GM06990 (cell line): ENCODE measurements around the gene PRTFDC1.

Experiments
- DNase-seq: peaks from one replicate; pipeline ENCODE4 v3.0.0-alpha.2; 2011; ENCODE audit not compliant: insufficient read length; ENCODE audit errors: extremely low read depth
- H3K27me3 ChIP-seq: replicated peaks from 2 replicates; pipeline ENCODE4 v1.6.0; 2011; ENCODE audit warnings: low read length; ENCODE audit not compliant: control insufficient read depth, insufficient read depth
- H3K36me3 ChIP-seq: 2 replicates; pipeline ENCODE4 v1.5.1; 2011; ENCODE audit warnings: low read length; ENCODE audit not compliant: control insufficient read depth, insufficient read depth
- H3K4me3 ChIP-seq: replicated peaks from 2 replicates; pipeline ENCODE4 v1.5.1; 2011; ENCODE audit warnings: low read depth, mild to moderate bottlenecking, control low read depth, low read length
- TF ChIP-seq, protein P1 (sequence below): IDR thresholded peaks from 2 replicates; pipeline ENCODE4 v1.5.1; 2011; ENCODE audit warnings: low read length, control low read depth, mild to moderate bottlenecking, inconsistent platforms; ENCODE audit not compliant: insufficient read depth, poor library complexity, severe bottlenecking

PRTFDC1 gene

GRCh38 chr10:24851629-24852028, 100.8 kb downstream of the PRTFDC1 start:
- Histone ChIP-seq H3K27me3 (no peaks in the 10 kb centered on the region), H3K4me3 (no peak overlapping the region), H3K36me3 (no peaks in the 10 kb centered on the region)
- no peak for DNase-seq
- TF ChIP-seq, protein P1, sequence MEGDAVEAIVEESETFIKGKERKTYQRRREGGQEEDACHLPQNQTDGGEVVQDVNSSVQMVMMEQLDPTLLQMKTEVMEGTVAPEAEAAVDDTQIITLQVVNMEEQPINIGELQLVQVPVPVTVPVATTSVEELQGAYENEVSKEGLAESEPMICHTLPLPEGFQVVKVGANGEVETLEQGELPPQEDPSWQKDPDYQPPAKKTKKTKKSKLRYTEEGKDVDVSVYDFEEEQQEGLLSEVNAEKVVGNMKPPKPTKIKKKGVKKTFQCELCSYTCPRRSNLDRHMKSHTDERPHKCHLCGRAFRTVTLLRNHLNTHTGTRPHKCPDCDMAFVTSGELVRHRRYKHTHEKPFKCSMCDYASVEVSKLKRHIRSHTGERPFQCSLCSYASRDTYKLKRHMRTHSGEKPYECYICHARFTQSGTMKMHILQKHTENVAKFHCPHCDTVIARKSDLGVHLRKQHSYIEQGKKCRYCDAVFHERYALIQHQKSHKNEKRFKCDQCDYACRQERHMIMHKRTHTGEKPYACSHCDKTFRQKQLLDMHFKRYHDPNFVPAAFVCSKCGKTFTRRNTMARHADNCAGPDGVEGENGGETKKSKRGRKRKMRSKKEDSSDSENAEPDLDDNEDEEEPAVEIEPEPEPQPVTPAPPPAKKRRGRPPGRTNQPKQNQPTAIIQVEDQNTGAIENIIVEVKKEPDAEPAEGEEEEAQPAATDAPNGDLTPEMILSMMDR = no peak

DNA sequence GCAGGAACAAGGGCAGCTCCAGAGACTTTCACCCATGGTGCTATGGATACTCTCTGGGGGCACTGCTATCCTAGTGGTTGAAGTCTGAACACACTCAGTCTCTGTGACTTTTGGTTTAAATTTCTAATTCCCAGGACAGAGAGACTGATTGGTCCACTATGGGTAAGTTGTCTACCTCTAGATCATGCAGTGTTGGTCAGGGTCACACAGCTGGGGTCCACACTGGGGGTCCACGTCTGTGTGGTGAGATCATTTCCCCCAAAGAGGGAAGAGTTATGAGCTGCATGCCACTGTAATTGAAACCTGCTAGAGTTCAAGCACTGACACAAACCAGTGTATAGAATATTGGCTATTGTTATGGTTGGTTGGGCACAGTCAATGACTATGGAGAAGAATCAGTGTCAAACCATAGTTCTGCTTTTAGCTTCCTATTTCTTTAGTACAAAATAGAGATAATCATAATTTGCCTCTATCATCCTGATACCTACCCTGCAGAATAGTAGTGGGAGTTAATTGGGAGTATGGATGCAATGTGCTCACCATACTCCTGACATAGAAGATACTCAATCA, 101.6 kb downstream of the PRTFDC1 start:
- TF ChIP-seq, protein P1 = no peak
- Histone ChIP-seq H3K27me3 (no peaks in the 10 kb centered on the region), H3K4me3 (no peak overlapping the region), H3K36me3 (no peaks in the 10 kb centered on the region)
- peak; percentile 5 for DNase-seq

GRCh38 chr10:24849501-24850299, 102.7 kb downstream of the PRTFDC1 start:
- H3K27me3 ChIP-seq = no peaks in the 10 kb centered on the region
- no peaks in the 10 kb centered on the region for H3K36me3 ChIP-seq
- DNase-seq = no peak
- TF ChIP-seq, protein P1 = no peak
- H3K4me3 ChIP-seq = no peak overlapping the region

DNA sequence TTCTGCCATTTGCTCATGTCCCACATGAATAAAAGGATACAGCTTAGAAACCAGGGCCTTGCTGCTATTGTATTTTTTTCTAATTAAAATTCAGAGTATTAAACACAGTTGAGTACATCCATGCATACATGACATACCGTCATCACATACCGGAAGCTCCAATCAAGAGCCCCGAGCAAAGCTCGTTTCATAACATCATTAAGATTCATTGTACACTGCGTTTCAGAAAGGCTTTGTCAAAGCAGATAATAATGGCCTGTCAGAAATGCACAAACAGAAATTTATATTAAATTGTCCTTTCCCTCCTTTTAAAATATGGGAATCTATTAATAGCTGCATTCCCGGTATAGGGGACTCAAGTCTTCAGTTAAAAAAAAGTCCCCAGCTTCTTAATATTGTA, 103.4 kb downstream of the PRTFDC1 start:
- no peak overlapping the region for H3K4me3 ChIP-seq
- no peaks in the 10 kb centered on the region for H3K36me3 ChIP-seq
- TF ChIP-seq, protein P1 = no peak
- no peaks in the 10 kb centered on the region for H3K27me3 ChIP-seq
- no peak for DNase-seq

GRCh38 chr10:24848195-24848594, 104.2 kb downstream of the PRTFDC1 start:
- TF ChIP-seq, protein P1 = no peak
- H3K27me3 ChIP-seq = no peaks in the 10 kb centered on the region
- no peaks in the 10 kb centered on the region for H3K36me3 ChIP-seq
- no peak for DNase-seq
- no peak overlapping the region for H3K4me3 ChIP-seq
